Right lobe of liver (tissue), 4 donors: ENCODE results near the gene KMT5B.

Experiments used
- CTCF ChIP-seq, 4 donors: fragments of 200-600 bp in 3 of 4; fragments of 450-650 bp in 1 of 4; IDR thresholded peaks; one replicate each; pipeline versions ENCODE4 v1.5.1 to v1.8.0; 2016 to 2022; ENCODE audit warnings: antibody characterized with exemption in 4 of 4, mild to moderate bottlenecking in 2 of 4
- POLR2A ChIP-seq: fragments of 450-650 bp; IDR thresholded peaks from one replicate; pipeline ENCODE4 v1.6.1; 2017; ENCODE audit warnings: antibody characterized with exemption, mild to moderate bottlenecking
- donor health status: DM: no; HTN: no; CAD: no.
- donor health status: DM: no; HTN: no; CAD: no.
- donor health status: DM: no; HTN: yes; CAD: no.

GRCh38 chr11:68128682-68129327 lies 84.3 kb downstream of the KMT5B start:
- TF ChIP-seq CTCF (IDR thresholded peaks at IDR 0.05), result no peak
- TF ChIP-seq POLR2A, result no peak
